Ishikawa (cell line): ENCODE data around the gene DHRSX.

ENCODE experiments used
- CEBPB ChIP-seq: IDR thresholded peaks from 2 replicates; pipeline ENCODE4 v1.6.1; 2012
- CREB1 ChIP-seq: IDR thresholded peaks from 2 replicates; pipeline ENCODE4 v1.6.1; 2012; ENCODE audit warnings: low read depth
- EGR1 ChIP-seq: IDR thresholded peaks from 2 replicates; pipeline ENCODE4 v1.6.1; 2012
- EP300 ChIP-seq: IDR thresholded peaks from 2 replicates; pipeline ENCODE4 v1.6.1; 2012; ENCODE audit warnings: borderline replicate concordance
- FOXM1 ChIP-seq: IDR thresholded peaks from 2 replicates; pipeline ENCODE4 v1.6.1; 2012; ENCODE audit warnings: low read depth, borderline replicate concordance
- NFIC ChIP-seq: IDR thresholded peaks from 2 replicates; pipeline ENCODE4 v1.6.1; 2012
- RAD21 ChIP-seq: IDR thresholded peaks from 2 replicates; pipeline ENCODE4 v1.6.1; 2012; ENCODE audit warnings: low read depth
- TAF1 ChIP-seq: IDR thresholded peaks from 2 replicates; pipeline ENCODE4 v1.6.1; 2012; ENCODE audit warnings: low read depth, mild to moderate bottlenecking
- TCF12 ChIP-seq: IDR thresholded peaks from 2 replicates; pipeline ENCODE4 v1.6.1; 2012; ENCODE audit warnings: low read depth
- TEAD4 ChIP-seq: IDR thresholded peaks from 2 replicates; pipeline ENCODE4 v1.6.1; 2012
- YY1 ChIP-seq: IDR thresholded peaks from 2 replicates; pipeline ENCODE4 v1.6.1; 2012; ENCODE audit warnings: low read depth
- ZBTB7A ChIP-seq: IDR thresholded peaks from 2 replicates; pipeline ENCODE4 v1.6.1; 2012; ENCODE audit warnings: low read depth
- TF ChIP-seq, protein P1 (sequence below): IDR thresholded peaks from 2 replicates; pipeline ENCODE4 v1.6.1; 2012
- TF ChIP-seq, protein P2 (sequence below): IDR thresholded peaks from 2 replicates; pipeline ENCODE4 v1.6.1; 2012; ENCODE audit warnings: low read depth, mild to moderate bottlenecking
- TF ChIP-seq, protein P3 (sequence below): IDR thresholded peaks from 2 replicates; pipeline ENCODE4 v1.6.1; 2012

DHRSX gene

DNA sequence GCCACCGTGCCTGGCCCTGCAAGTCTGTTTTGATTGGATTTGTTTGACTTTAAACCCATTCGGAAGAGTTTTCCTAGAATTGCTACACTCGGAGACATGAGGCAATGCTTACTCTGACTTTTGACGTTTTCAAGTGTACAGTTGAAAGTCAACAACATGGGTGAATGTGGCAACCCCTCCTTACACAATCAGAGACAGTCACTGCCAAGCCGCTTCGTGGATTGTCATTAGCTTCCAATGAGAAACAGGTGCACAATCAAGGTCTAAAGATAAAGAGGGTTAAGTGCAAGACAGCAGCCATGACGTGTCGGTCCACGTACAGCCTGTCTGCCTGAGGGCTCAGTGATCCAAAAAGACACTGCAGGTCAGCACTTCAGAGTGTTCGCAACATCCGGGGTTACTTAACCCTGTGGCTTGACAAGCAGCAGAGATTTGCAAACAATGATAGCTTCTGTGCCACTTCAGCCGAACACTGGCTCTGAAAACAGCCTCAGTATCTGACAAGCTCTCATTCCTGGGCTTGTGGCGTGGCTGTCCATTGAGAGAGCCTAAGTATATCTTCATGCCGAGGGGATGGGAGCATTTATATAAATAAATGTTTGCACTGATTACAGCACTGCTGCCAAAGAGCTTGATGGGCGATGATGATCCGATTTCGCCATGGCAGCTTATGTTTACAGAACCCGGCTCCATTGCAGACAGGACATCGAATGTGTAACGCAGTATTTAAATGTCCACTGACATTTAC, 180.0 kb downstream of the DHRSX start:
- TF ChIP-seq ZBTB7A (no peak), EP300 (no peak), TEAD4 (no peak), CREB1 (no peak), YY1 (no peak), TCF12 (no peak), EGR1 (no peak), CEBPB (no peak)
- TF ChIP-seq, protein P1, sequence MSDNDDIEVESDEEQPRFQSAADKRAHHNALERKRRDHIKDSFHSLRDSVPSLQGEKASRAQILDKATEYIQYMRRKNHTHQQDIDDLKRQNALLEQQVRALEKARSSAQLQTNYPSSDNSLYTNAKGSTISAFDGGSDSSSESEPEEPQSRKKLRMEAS = no peak

DNA sequence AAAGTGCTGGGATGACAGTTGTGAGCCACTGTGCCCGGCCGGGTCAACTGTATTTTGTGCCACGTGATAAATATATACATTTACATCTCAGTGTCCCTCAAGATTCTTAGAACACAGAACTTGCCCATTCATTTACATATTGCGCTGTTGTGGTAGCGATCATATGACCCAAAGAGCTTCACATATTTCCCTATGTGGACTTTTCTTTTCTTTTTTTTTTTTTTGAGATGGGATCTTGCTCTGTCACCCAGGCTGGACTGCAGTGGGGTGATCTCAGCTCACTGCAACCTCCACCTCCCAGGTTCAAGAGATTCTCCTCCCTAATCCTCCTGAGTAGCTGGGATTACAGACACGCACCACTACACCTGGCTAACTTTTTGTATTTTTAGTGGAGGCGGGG, 180.7 kb downstream of the DHRSX start:
- TF ChIP-seq TCF12 = no peak
- no peak for TF ChIP-seq YY1
- TF ChIP-seq EGR1 = no peak
- no peak for TF ChIP-seq TAF1
- TF ChIP-seq CEBPB = no peak
- TF ChIP-seq, protein P1 = no peak
- TF ChIP-seq CREB1 = no peak
- no peak for TF ChIP-seq NFIC
- no peak for TF ChIP-seq RAD21
- no peak for TF ChIP-seq FOXM1
- TF ChIP-seq, protein P2, sequence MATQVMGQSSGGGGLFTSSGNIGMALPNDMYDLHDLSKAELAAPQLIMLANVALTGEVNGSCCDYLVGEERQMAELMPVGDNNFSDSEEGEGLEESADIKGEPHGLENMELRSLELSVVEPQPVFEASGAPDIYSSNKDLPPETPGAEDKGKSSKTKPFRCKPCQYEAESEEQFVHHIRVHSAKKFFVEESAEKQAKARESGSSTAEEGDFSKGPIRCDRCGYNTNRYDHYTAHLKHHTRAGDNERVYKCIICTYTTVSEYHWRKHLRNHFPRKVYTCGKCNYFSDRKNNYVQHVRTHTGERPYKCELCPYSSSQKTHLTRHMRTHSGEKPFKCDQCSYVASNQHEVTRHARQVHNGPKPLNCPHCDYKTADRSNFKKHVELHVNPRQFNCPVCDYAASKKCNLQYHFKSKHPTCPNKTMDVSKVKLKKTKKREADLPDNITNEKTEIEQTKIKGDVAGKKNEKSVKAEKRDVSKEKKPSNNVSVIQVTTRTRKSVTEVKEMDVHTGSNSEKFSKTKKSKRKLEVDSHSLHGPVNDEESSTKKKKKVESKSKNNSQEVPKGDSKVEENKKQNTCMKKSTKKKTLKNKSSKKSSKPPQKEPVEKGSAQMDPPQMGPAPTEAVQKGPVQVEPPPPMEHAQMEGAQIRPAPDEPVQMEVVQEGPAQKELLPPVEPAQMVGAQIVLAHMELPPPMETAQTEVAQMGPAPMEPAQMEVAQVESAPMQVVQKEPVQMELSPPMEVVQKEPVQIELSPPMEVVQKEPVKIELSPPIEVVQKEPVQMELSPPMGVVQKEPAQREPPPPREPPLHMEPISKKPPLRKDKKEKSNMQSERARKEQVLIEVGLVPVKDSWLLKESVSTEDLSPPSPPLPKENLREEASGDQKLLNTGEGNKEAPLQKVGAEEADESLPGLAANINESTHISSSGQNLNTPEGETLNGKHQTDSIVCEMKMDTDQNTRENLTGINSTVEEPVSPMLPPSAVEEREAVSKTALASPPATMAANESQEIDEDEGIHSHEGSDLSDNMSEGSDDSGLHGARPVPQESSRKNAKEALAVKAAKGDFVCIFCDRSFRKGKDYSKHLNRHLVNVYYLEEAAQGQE = no peak
- TF ChIP-seq EP300 = no peak
- TF ChIP-seq, protein P3, sequence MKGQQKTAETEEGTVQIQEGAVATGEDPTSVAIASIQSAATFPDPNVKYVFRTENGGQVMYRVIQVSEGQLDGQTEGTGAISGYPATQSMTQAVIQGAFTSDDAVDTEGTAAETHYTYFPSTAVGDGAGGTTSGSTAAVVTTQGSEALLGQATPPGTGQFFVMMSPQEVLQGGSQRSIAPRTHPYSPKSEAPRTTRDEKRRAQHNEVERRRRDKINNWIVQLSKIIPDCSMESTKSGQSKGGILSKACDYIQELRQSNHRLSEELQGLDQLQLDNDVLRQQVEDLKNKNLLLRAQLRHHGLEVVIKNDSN = no peak
- TF ChIP-seq ZBTB7A = no peak
- TF ChIP-seq TEAD4 = no peak

DNA sequence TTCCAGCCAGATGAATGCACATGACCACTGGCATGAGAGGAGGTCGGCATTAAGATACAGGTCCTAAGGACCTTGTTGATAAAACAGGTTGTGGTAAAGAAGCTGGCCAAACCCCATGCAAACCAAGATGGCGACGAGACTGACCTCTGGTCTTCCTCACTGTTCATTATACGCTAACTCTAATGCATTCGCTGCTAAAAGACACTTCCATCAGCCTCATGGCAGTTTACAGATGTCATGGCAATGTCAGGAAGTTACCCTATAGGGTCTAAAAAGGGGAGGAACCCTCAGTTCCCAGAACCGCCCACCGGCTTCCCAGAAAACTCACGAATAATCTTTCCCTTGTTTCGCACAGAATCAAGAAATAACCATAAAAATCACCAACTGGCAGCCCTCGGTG, 182.4 kb downstream of the DHRSX start:
- TF ChIP-seq TEAD4 = no peak
- TF ChIP-seq TCF12 = no peak
- no peak for TF ChIP-seq TAF1
- TF ChIP-seq ZBTB7A = no peak
- TF ChIP-seq, protein P1 = no peak
- no peak for TF ChIP-seq CEBPB
- TF ChIP-seq CREB1 = no peak
- TF ChIP-seq, protein P3 = no peak
- no peak for TF ChIP-seq RAD21
- TF ChIP-seq, protein P2 = no peak
- no peak for TF ChIP-seq EP300

DNA sequence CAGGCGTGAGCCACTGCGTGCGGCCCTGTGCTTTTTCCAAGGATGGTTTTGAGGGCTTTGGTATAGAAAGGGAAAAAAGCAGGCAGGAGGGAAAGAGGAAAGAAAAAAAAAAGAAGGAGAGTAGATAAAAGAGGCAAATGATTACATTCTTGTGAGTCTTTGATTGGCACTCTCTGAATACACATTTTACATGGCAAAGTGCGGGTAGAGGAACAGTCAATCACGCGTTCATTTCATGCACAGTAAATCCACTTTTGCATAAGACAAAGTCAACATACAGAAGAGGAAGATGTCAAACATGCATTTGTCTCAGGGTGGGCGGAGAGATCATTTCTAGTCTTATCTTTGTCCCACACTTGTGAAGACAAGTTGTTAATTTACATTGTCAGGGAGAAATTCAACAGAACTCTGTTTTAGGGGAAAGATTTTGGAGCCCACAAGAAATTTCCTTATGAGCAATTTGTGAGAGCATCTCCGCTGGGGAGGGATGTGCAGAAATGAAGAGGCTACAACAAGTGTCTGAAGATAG, 183.2 kb downstream of the DHRSX start:
- no peak for TF ChIP-seq ZBTB7A
- no peak for TF ChIP-seq YY1
- TF ChIP-seq FOXM1 = no peak
- TF ChIP-seq, protein P1 = no peak
- no peak for TF ChIP-seq RAD21
- no peak for TF ChIP-seq EGR1
- TF ChIP-seq CEBPB = no peak
- TF ChIP-seq TEAD4 = no peak
- no peak for TF ChIP-seq TCF12
- no peak for TF ChIP-seq TAF1
- TF ChIP-seq, protein P2 = no peak
- TF ChIP-seq NFIC = no peak
- no peak for TF ChIP-seq CREB1
- TF ChIP-seq, protein P3 = no peak
- TF ChIP-seq EP300 = no peak
